Activated T-helper 1 cell treated with anti-CD3 and anti-CD28 coated beads, Interleukin-2, amount 50 U/mL, for 16 hours (primary cell): ENCODE data around the gene OSBPL3.
"Not testable (repeated sequence)": the region's sequence is repeated elsewhere in the genome, so short reads cannot be mapped to it uniquely, and the experiment has no call there.

Source experiments
- DNase-seq, 2 donors: peaks; one replicate each; pipeline ENCODE4 v3.0.0-alpha.2; 2020; ENCODE audit warnings: low read depth in 1 of 2, low spot score in 1 of 2

Gene OSBPL3

GRCh38 chr7:24979863-24980533 is at the start of gene OSBPL3:
TSS of gene OSBPL3 (minus strand) at chr7:24980178. CDS start at chr7:24892472, 87,706 bp downstream.
- DNase-seq, result peak; percentile 88 to 94

- no peak for DNase-seq
Measured at GRCh38 chr7:25029075-25029474, 49.1 kb upstream of the OSBPL3 start.

- DNase-seq, result no peak
Measured at GRCh38 chr7:25028370-25029021, 48.5 kb upstream of the OSBPL3 start.

GRCh38 chr7:25026156-25026555 is 46.2 kb upstream of the OSBPL3 start:
- no peak for DNase-seq

GRCh38 chr7:25025218-25025671 is 45.3 kb upstream of the OSBPL3 start:
- no peak for DNase-seq

- no peak for DNase-seq
Measured at GRCh38 chr7:25024066-25024465, 44.1 kb upstream of the OSBPL3 start.

GRCh38 chr7:25017671-25018070 is 37.7 kb upstream of the OSBPL3 start:
- DNase-seq, result not testable (repeated sequence)

GRCh38 chr7:25014756-25015155 is 34.8 kb upstream of the OSBPL3 start:
- no peak for DNase-seq

- DNase-seq, result not testable (repeated sequence)
Measured at GRCh38 chr7:25012710-25013109, 32.7 kb upstream of the OSBPL3 start.

- DNase-seq, result no peak
Measured at GRCh38 chr7:25012254-25012653, 32.3 kb upstream of the OSBPL3 start.

GRCh38 chr7:25009257-25009656 is 29.3 kb upstream of the OSBPL3 start:
- DNase-seq, result no peak

- no peak for DNase-seq
Measured at GRCh38 chr7:25007668-25008067, 27.7 kb upstream of the OSBPL3 start.

- no peak for DNase-seq
Measured at GRCh38 chr7:25006276-25006675, 26.3 kb upstream of the OSBPL3 start.

- no peak for DNase-seq
Measured at GRCh38 chr7:25005658-25006057, 25.7 kb upstream of the OSBPL3 start.

- no peak for DNase-seq
Measured at GRCh38 chr7:25002786-25003185, 22.8 kb upstream of the OSBPL3 start.

- no peak for DNase-seq
Measured at GRCh38 chr7:24995466-24995865, 15.5 kb upstream of the OSBPL3 start.

- no peak for DNase-seq
Measured at GRCh38 chr7:24992314-24992713, 12.3 kb upstream of the OSBPL3 start.

GRCh38 chr7:24991353-24991752 is 11.4 kb upstream of the OSBPL3 start:
- DNase-seq, result no peak

- DNase-seq, result no peak
Measured at GRCh38 chr7:24987331-24987842, 7.4 kb upstream of the OSBPL3 start.

GRCh38 chr7:24982917-24983316 is 2.9 kb upstream of the OSBPL3 start:
- no peak for DNase-seq

GRCh38 chr7:24981171-24981951 is 1.4 kb upstream of the OSBPL3 start:
- DNase-seq, result peak; percentile 30 to 37
